Stimulated activated CD4-positive, alpha-beta T cell treated with anti-CD3 and anti-CD28 coated beads, Interleukin-12 subunit alpha, Interleukin-12 subunit beta, amount 100 ng/mL, for 48 hours (primary cell): ENCODE measurements around the gene ALLC.

ENCODE experiments used
- DNase-seq, 3 donors: peaks; one replicate each; pipeline ENCODE4 v3.0.0-alpha.2; 2020; ENCODE audit warnings: low read depth in 2 of 3, low spot score in 1 of 3

The ALLC gene

DNA sequence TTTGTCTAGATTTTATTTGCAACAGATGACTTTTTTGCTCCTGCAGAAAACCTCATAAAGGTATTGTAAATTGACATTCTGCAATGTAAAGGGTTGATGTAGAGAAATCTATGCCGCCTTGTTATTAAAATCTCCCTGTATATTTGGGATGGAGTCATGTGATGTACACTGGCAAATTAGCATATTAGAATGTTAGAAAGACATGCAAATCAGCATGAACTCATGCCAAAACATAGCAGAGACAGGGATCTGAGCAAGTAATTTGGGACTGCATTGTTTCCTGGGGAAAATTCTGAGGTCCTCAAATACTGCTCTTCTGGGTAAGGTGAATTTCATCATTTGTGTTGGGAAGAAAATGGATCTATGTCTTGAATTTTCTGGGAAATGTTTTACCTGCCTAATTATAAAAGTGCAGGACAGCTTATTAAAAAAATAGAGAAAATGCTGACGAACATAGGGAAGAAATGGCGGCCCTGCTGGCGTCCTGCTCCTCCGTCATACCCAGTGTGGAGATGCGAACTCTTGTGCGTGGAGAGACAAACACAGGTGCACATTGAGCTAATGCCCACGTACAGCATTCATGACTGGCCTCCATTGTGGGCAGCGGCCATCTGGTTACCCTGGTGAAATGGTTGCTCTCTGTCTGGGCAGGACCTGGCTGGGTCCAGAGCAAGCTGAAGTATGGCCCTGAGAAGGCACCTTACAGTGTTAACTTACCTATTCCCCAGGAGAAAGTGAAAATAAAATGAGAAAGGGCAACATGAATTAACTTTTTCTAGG is 16.3 kb downstream of the ALLC start:
- DNase-seq = no peak

DNA sequence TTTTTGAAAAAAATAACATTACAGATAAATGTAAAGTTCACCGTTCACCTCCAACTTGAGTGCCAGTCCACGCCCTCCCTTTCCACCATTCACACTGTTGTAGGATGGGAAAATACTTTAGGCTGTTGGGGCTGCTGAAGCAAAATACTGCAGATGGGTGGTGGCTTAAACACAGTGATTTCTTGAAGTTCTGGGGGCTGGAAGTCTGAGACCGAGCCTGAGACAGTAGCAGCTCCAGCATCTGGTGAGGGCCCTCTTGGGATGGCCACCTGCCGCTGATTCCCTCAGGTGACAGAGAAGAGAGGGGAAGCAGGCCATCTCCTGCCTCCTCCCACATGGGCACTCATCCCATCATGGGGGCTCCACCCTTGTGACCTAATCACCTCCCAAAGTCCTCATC is 17.7 kb downstream of the ALLC start:
- no peak for DNase-seq

DNA sequence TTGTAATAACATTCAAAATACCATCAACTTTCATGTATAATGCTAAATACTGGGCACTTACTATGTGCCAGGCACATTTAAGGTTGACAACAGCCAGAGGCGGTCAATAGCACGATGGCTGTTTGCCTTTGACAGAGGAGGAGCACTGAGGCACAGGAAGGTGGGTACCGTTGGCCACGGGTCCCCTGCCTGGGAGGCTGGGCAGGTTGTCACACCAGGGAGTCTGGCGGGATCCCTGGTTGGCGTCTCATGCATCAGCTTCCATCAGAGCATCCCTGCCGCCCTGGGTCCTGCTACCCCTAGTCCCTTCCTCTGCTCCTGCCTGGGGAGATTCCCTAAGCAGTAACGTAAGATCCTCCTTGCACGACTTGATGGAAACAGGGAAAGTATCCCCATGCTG is 19.4 kb downstream of the ALLC start:
- no peak for DNase-seq

DNA sequence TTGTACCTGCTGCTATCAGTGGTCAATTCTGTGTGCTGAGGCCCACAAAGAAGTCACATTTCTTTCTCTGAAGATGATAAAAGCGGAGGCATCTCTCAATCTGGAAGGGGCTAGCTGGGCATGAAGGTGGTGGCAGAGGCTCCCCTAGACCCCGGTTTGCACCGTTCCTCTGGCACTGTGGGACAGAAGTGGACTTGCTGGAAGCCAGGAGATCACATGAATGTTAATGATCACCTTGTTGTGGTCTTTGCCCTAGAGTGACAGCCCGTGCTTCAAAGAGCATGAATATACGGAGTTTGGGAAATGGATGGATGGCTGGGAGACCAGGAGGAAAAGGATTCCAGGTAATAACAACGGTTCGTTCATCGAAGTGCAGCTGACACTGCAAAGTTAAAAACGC is 20.2 kb downstream of the ALLC start:
- DNase-seq = no peak

DNA sequence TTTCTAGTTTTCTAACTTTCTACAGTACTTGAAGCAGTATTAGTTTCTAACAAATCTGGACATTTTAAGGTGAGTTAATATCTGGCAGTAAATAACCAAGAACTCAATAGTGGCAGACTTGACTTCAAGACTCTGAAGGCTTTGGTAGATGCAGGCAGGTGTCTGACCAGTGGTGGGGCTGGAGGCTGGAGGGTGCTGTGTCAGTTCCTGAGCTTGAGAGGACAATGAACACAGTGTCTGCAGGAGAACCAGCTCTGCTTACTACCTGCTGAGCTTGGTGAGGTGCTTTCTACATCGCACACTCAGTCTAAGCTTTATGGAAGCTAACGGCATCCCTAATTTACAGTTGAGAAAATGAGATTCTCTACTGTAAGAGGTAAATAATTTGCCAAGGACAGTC is 21.2 kb downstream of the ALLC start:
- no peak for DNase-seq

DNA sequence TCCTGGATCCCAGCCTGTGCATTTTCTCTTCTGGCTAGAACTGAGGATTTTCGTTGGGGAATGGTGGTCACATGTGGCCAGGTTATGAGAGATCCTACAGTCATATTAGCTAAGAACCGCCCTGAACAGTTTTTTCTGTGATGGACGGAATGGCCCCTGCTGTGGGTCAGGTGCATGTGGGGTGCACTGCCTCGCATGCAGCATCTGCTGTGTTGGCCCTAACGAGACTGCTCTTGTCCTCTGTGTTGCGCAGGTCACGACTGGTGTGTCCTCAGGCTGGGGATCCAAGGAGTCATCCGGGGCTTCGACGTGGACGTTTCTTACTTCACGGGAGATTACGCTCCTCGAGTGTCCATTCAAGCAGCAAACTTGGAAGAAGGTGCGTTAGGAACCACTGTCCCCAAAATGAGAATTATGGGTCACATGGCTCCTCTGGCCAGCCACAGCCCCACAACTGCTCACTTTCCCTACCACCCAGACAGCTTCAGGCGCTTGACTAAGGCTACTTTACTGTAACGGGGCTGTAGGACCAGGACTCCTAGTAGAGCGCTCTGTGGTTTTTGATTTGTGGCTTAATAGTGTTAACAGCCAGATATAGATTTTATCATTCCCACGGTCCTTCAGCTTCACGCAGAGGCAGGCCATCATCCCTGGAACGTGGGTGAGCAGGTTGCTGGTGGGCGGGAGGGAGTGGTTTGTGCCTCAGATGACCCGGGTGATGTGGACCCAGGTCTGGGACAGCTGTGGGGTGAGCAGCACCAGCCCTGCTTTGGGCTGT is 21.8 kb downstream of the ALLC start:
- no peak for DNase-seq

DNA sequence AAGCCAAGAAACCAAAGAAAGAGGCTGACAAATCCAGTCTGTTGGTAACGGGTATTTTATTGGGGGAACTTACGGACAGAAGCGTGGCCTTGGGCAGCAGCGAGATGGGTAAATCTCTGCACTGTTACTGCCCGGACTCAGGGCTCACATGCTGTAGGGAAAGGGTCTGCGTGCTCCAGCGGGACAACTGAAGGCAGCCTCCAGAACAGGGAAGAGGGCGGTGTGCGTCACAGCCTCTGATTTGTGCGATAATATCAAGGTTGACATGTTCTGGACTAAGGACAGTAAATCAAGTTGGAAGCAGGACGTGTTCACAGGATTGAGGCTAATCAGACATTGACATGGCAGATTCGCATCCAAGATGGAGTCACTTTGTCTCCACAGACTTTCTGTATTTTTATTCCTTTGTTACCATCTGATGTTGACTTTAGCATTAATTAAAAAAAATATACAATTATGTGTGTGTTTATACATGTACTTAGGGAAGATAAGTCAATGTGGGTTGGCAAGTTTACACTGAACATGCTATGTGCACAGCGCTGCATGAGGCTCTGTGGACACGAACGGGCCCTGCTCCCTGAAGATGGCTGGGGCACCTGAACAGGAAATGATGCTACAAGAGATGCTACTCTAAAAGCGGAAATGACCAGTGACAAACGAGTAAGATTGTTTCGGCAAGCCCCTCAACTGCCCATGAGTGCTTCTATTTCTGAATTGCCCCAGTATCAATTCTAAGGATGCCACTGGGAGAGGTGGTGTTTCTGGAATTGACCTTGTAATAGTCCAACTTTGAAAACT is 22.7 kb downstream of the ALLC start:
- no peak for DNase-seq

DNA sequence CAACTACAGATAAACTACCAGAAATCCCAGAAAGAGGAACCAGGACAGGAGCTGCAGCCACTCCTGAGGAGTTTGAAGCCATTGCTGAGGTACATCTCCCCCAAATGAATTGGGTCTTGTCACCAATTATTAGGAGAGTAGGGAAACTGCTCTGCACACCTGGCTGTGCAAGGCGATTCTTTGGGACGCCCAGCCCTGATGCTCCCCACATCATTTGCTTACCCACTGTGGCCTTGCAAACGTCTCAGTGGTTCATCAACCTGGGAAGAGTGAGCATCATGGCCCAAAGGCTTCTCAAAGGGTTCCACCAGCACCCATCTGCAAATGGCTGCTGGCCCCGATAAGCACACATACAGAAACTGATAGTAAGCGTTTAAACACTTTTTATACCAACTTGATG is 23.6 kb downstream of the ALLC start:
- no peak for DNase-seq

DNA sequence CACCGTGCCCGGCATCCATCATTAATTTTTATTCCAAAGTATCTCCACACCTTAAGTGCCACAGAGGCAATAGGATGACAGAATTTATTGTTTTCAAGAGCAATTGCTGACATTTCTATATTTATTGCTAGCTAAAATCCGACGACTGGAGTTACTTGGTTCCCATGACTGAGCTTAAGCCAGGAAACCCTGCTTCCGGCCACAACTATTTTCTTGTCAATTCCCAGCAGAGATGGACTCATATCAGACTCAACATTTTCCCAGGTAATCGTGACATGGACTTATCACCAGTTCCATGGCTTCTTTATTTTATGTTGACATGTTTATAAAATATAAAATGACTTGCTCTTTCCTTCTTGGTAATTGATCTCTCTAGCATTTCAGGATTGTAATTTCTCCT is 24.8 kb downstream of the ALLC start:
- DNase-seq = no peak

DNA sequence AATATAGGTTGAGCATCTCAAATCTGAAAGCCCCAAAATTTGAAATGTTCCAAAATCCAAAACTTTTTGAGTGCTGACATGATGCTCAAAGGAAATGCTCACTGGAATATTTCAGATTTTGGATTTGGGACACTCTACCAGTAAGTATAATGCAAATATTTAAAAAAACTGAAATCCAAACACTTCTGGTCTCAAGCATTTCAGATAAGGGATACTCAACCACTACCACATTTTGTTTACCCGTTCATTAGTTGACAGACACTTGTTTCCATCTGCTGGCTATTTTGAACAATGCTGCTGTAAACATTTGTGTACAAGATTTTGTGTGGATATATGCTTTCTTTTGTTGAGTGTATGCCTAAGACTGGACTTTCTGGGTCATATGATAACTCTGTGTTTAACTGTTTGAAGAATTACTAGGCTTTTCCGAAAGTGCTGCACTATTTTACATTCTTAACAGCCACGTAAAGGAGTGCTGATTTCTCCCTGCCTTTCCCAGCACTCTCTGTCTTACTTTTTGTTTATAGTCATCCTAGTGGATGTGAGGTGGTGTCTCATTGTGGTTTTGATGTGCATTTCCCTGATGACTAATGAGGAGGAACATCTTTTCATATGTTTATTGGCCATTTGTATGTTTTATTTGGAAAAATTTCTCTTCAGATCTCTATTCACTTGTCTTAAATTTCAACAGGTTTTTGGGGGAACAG is 25.9 kb downstream of the ALLC start:
- DNase-seq = no peak

DNA sequence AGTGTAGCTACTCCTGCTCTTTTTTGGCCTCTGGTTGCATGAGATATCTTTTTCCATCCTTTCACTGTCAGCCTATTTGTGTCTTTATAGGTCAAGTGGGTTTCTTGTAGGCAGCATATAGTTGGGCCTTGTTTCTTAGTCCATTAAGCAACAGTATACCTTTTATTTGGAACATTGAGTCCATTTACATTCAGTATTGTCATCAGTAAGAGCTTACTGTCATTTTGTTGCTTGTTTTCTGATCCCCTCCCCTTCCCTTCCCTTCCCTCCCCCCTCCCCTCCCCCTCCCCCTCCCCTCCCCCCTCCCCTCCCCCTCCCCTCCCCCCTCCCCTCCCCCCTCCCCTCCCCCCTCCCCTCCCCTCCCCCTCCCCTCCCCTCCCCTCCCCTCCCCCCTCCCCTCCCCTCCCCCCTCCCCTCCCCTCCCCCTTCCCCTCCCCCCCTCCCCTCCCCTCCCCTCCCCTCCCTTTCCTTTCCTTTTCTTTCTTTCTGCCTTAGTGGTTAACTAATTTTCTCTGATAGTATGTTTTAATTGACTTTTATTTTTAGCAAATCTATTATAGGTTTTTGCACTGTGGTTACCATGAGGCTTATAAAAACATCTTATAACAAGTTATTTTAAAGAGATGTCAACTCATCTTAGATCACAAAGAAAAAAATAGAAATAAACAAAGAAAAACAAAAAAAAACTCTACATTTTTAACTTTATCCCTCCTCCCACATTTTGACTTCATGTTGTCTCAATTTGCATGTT is 32.2 kb downstream of the ALLC start:
- DNase-seq = no peak

DNA sequence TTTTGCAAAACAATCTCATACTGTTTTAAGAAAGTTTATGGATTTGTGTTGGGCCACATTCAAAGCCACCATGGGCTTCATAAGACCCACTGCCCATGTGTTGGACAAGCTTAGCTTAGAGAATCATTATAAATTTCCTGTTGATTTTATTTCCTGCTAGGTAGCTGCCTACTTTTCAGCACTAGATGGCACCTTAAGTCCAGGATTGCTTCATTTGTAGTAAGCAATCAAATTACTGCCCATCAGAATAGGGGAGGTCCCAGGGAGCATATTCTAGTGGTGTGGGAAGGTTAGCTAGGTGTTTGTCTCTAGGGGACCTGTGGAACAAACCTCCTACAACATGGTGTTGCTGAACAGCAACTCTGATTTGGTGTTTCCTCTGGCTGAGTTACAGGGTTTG is 34.4 kb downstream of the ALLC start:
- no peak for DNase-seq

DNA sequence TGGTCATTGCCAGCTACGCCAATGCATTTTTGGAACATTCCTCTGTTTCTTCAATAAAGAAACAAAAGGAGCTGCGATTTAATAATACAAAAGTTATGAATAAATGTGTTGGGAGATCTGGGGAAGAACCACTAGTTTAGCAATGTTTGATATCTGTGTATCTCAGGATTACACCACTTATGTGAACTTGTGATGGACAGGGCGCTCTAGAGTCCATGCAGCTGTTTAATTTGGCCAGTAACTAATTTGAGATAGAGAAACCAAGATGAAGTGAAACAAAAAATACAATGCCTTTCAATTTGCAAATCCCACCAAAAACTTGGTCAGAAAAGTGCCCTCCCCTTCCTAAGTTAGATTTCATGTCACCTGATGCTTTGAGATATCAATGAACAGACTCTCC is 38.5 kb downstream of the ALLC start:
- no peak for DNase-seq

DNA sequence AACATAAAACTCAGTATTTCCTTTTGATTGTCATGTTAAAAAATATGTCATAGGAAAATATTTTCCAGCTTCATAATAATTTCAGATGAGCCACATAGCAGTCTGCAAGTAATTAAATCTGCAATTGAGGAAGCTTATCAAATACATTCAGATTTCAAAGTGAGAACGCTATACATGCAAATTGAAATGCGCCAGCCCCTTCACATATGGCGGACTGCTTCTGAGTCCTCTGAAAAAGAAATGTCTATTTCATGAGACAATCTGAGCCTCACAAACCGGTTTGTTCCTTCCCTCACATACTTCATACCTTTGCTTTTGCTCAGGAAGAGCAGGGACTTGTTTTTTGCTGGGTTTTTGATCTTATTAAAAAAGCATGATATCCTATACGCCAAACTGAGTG is 43.1 kb downstream of the ALLC start:
- DNase-seq = no peak

DNA sequence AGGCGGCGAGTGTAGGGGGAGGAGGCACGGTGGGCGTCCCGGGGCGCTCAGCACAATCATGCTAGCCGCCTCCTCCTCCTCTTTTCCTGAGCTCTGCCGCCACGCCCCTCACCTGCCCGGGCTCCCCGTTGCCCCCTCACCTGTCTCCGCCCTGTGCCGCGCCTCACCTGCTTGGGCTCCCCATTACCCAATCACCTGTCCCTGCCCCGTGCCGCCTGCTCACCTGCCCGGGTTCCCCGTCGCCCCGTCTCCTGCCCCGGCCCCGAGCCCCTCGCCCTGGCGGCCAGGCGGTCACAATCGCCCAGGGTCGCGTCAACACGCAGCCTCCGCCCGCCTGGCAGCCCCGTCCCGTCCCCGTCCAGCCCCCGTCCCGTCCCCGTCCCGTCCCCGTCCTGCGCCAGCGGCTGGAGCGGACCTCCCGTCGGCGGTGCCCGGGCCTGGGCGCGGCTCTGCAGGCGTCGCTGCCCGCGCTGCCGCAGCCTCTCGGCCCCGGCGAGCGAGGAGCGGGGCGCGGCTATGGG is 45.3 kb downstream of the ALLC start, which contains the start of gene DCDC2C:
Gene DCDC2C (plus strand): TSS at position 340 of the 521 bp plus-strand sequence. CDS start 177 bp downstream, at position 517.
- no peak for DNase-seq

DNA sequence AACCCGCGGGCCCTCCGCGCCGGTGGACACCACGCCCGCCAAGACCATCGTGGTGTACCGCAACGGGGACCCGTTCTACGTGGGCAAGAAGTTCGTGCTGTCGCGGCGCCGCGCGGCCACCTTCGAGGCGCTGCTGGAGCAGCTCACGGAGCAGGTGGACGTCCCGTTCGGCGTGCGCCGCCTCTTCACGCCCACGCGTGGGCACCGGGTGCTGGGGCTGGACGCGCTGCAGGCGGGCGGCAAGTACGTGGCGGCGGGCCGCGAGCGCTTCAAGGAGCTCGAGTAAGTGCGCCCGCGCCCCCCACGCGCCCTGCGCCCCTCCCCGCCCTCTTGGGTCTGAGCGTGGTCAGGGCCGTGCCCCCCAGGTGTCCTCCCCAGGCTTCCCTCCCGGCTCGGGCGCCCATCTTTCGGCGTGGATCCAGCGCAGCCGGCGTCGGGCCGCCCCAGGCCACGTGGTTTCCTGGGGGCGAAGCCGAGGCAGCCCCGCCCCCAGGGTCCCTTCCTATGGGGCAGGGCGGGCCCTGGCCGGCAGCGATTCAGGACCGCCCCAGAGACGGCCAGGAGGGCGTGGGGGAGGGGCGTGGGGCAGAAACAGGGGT is 45.9 kb downstream of the ALLC start:
- DNase-seq = no peak

DNA sequence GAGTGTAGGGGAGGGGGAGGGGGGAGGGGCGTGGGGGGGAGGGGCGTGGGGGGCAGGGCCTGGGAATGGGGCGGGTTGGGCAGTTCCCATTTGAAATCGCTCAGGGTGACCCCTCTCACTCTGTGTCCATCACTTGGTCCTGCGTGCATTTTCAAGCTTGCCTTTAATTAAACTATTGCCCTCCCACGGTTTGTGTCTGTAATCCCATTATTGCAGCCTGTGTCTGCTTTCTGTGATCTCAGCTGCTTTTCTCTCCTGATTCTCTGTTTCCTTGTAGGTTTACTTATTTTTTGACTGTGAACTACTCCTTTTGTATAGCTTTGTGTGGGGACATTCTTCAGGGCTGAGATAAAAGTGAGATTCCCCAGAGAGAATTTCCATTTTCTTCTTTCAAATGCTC is 46.7 kb downstream of the ALLC start:
- DNase-seq = no peak

DNA sequence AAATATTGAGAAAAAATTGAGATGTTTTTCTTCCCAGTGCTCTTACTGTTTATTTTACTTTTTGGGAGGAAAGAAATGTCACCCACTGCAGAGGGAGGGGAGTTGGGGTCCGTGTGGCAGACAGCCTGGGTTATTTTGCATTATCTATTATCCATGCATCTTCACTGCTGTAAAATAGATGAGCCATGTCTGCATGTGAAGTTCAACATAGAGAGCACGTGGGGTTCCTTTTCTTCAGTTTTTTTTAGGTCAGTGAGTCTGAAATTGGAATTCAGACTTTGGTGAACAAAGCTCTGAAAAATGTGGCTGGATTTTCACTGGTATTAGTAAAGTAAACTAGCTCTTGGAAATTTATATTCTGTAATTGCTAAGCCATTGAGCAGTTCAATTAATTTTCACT is 47.8 kb downstream of the ALLC start:
- DNase-seq = no peak

DNA sequence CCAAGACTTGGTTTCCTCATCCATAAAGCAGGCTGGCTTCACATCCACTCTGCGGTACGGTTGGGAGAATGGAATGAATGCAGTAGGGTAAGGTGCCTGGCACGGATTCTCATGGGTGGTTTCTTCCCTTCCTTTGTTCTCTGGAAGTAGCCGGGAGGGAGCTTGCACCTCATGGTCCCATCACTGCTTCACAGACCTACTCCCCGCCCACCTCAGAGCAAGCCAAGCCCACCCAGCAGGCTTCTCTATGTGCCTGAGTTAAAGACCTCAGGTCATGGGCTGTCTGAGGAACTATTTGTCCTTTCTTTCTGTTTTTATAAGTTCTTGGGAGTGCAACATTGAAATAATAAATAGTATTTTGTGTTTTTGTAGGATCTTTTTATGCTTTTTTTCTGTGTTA is 48.9 kb downstream of the ALLC start:
- DNase-seq = no peak

DNA sequence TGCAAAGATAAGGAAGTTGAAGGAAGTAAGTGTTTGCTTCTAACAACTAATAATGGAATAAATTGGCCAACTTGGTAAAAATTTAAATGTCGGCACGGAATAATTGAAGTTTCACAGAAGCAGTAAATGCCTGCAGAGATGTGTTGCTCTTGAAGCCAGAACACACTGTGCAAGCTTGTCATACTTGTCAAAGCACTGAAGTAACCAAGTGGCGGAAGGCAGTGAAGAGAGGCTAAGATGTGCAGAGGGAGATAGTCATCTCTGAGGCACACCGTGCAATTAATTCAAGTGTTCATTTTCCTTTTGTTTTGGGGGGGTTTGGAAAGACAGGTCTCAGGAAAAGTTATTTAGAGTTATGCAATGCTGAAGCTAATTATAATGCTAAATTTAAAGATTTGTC is 50.6 kb downstream of the ALLC start:
- DNase-seq = no peak
